ENCODE measurements around the gene CCDC74A. TPM values are rescaled to one million over a fixed set of nuclear protein-coding genes. Genes with fewer than 3 reads are reported as not detected.
A peak's percentile ranks its signal among the peaks of the same experiment; 100 is the strongest.
"Not testable (repeated sequence)": the region's sequence is repeated elsewhere in the genome, so short reads cannot be mapped to it uniquely, and the experiment has no call there.

CCDC74A gene
- total RNA-seq = 24.2 and 33.3 TPM in 2 replicates

DNA sequence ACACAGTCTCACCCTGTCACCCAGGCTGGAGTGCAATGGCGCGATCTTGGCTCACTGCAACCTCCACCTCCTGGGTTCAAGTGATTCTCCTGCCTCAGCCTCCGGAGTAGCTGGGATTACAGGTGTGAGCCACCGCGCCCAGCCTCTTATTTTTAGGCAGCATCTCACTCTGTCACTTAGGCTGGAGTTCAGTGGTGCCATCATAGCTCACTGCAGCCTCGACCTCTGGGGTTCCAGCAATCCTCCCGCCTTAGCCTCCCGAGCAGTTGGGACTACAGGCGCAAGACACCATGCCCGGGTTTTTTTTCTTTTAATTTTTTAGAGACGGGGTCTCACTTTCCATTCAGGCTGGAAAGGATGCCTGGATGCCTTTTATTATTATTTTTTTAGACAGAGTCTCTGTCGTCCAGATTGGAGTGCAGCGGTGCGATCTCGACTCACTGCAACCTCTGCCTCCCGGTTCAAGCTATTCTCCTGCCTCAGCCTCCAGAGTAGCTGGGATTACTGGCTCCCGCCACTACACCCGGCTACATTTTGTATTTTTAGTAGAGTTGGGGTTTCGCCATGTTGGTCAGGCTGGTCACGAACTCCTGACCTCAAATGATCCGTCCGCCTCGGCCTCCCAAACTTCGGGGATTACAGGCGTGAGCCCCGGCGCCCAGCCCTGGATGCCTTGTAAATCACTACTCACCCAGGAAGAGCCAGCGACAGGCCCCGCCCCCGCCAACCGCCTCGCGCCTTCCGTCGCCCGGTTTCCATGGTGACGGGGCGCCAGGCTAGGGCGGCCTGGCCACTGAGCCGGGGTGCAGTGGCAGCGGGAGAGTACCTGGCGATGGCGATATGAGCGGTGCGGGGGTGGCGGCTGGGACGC lies at the start of gene CCDC74A:
TSS of gene CCDC74A (plus strand) at position 758 of the 871 bp plus-strand sequence. CDS start at position 841, 83 bp downstream.
- peak within 1 kb of the TSS; percentile 38 for H3K4me3 ChIP-seq (ENCODE audit: low read depth, low read length)
- DNase-seq (ENCODE audit: low read depth); H3K27me3 ChIP-seq (ENCODE audit: control insufficient read depth, insufficient read depth, low read length); H3K36me3 ChIP-seq (ENCODE audit: control insufficient read depth, insufficient read depth, low read length): not testable (repeated sequence)

DNA sequence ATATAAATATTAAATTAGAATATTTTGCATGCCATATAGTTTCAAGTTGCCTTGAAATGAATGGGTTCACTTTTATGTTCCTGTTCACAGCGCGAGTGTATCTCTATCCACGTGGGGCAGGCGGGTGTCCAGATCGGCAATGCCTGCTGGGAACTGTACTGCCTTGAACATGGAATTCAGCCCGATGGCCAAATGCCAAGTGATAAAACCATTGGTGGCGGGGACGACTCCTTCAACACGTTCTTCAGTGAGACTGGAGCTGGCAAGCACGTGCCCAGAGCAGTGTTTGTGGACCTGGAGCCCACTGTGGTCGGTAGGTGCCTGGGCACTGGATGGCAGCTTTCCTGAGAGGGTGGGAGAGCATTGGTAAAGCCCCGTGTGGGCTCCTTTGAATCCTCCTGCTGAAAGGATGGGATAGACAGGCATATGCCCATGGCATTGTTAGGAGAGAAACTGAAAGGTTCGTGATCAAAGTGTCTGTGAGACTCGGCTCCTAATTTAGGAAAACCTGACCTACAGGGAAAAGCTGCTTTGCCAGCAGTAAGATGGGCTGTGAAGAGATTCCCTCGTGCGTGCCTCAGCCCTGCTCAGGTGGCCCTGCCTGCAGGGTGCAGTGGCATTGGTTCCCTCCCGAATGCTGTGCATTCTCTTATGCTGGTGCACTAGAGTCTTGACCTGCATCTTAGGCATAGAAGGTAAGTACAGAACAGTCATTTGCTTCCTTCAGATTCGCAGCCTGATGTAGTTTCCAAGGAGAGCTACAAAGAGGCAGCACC lies 49.4 kb upstream of the CCDC74A start:
- not testable (repeated sequence) for H3K36me3 ChIP-seq (ENCODE audit: control insufficient read depth, insufficient read depth, low read length); H3K27me3 ChIP-seq (ENCODE audit: control insufficient read depth, insufficient read depth, low read length); DNase-seq (ENCODE audit: low read depth); H3K4me3 ChIP-seq (ENCODE audit: low read depth, low read length)

DNA sequence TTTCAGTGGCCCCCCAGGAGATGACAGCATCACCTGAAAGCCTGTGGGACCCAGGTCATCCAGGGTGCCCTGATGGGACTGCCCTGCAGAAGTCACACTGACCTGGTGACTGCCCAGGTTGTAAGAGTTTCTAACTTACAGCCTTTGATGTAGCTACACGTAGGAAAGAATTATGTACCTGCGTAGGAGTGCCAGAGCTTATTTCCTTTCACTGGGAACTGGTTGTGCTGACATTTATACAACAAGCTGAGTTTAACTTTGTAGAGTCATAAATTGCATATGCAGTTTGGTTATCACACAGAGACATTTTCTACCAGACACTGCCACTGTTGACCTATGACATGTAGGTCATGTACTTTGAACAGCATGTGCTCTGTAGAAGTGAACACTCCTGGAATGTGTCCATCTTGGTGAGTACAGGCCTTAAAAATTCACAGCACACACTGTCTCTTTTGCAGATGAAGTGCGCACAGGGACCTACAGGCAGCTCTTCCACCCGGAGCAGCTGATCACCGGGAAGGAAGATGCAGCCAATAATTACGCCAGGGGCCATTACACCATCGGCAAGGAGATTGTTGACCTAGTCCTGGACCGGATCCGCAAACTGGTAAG lies 48.7 kb upstream of the CCDC74A start:
- H3K27me3 ChIP-seq (ENCODE audit: control insufficient read depth, insufficient read depth, low read length); H3K4me3 ChIP-seq (ENCODE audit: low read depth, low read length); H3K36me3 ChIP-seq (ENCODE audit: control insufficient read depth, insufficient read depth, low read length); DNase-seq (ENCODE audit: low read depth): not testable (repeated sequence)

DNA sequence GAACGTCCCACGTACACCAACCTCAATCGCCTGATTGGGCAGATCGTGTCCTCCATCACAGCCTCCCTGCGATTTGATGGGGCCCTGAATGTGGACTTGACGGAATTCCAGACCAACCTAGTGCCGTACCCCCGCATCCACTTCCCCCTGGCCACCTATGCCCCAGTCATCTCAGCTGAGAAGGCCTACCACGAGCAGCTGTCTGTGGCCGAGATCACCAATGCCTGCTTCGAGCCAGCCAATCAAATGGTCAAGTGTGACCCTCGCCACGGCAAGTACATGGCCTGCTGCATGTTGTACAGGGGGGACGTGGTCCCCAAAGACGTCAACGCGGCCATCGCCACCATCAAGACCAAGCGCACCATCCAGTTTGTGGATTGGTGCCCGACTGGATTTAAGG lies 47.3 kb upstream of the CCDC74A start:
- H3K27me3 ChIP-seq (ENCODE audit: control insufficient read depth, insufficient read depth, low read length); H3K4me3 ChIP-seq (ENCODE audit: low read depth, low read length); H3K36me3 ChIP-seq (ENCODE audit: control insufficient read depth, insufficient read depth, low read length); DNase-seq (ENCODE audit: low read depth): not testable (repeated sequence)

DNA sequence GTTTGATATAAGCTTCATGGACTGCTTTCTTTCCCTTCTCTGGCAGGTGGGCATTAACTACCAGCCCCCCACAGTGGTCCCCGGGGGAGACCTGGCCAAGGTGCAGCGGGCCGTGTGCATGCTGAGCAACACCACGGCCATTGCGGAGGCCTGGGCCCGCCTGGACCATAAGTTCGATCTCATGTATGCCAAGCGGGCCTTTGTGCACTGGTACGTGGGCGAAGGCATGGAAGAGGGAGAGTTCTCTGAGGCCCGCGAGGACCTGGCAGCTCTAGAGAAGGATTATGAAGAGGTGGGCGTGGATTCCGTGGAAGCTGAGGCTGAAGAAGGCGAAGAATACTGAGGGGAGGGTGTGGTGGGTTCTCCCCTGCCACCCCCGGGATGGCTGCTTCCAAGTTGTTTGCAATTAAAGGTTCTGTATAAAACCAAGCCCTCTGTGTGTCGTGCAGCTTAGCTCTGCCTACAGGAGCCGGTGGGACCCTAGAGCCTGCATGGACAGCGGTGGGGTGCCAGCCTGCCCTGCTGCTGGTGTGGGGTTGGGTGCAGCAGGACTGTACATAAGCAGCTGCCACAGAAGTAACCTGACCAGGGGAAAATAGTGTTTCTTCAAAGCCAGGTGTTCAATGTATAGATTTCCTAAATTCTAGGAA lies 45.1 kb upstream of the CCDC74A start:
- not testable (repeated sequence) for H3K36me3 ChIP-seq (ENCODE audit: control insufficient read depth, insufficient read depth, low read length); H3K27me3 ChIP-seq (ENCODE audit: control insufficient read depth, insufficient read depth, low read length); DNase-seq (ENCODE audit: low read depth); H3K4me3 ChIP-seq (ENCODE audit: low read depth, low read length)

DNA sequence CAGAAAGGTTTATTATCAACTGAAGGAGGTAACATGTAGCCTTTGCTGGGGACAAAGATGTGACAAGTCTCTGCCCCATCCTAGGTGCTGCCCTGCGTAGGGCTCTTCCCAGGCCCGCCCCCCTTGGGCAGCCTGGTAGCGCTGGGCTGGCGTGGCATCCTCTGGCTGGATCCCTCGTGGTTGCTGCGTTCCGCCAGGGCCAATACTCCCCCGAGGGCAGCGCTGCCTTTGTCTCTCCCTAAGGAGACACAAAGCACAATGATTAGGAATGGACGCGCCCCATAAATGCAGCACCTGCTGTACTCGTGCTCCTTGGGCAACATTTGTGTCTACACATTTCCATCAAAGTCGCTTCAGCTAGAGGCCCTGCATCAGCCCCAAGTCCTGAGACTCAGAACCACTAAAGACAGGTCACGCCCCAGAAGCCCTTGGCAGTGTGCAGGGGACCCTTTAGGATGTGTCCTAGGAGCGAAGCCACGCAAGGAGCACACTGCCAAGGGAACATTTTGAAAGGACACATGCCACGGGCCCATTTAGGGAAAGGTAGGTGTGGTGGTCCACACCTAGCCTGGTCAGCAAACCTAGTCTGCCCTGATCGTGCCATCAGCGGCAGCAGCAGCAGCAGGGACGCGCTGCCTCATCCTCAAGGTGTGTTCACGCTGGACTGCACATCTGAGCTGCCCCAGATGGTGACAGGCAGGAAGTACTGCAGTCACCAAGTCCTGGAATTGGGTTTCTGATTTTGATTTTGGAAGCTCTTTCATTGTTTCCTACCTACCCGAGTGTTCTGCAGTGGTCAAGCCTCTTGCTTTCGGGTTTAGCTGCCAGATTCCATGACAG lies 43.5 kb upstream of the CCDC74A start:
- H3K27me3 ChIP-seq (ENCODE audit: control insufficient read depth, insufficient read depth, low read length); DNase-seq (ENCODE audit: low read depth); H3K36me3 ChIP-seq (ENCODE audit: control insufficient read depth, insufficient read depth, low read length); H3K4me3 ChIP-seq (ENCODE audit: low read depth, low read length): not testable (repeated sequence)

DNA sequence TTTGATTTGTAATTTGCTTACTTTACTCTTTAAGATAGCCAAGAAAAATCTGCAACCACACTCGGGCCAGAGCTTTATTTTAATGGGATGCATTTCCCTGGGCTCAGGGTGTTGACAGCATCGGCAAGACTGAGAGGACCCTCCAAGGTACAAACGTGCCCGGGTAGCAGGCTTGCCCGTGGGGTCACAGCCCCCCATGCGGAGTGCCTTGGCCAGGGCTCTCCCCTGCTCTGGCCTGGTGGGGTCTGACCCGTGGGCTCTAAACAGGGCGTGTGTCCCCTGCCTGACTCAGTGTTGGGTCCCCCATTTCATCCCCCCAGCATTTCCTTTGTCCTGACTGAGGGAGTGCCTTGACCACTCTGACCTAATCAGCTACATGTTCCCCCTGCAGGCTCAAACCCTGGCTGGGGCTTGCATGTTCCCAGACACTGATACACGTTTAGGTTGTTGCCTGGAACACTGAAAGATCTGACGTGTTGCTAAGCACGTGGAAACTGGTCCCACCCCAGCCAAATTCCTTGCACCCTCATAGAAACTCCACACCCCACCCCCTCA lies 42.7 kb upstream of the CCDC74A start:
- not testable (repeated sequence) for H3K27me3 ChIP-seq (ENCODE audit: control insufficient read depth, insufficient read depth, low read length); H3K36me3 ChIP-seq (ENCODE audit: control insufficient read depth, insufficient read depth, low read length); DNase-seq (ENCODE audit: low read depth); H3K4me3 ChIP-seq (ENCODE audit: low read depth, low read length)

DNA sequence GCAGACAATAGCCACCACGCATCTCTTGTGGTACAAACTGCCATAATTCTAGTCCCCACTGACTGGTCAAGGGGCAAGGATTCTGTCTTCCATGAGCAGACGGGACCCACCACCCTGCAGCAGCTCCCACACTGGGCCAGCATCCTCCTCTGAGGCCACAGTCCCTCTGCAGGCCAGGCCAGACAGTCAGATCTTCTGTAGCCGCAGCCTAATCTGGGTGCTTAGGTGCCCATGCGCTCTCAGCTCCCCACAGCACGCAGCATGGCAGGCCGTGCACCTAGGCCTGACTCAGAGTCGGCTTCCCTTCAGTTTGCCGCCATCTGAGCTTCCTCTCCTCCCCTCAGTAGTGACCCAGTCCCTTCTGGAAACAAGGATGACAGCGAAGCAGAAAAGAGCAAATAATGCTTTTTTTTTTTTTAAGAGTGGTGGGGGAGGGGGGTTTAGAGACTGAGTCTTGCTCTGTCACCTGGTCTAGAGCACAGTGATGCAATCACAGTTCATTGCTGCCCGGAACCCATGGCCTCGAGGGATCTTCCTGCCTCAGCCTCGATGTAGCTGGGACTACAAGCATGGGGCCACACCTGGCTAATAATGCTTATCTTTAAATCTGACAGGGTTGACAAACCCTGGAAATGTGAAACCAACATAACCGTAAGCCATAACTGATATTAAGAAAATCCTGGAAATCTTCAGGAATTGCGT lies 41.3 kb upstream of the CCDC74A start:
- DNase-seq (ENCODE audit: low read depth); H3K27me3 ChIP-seq (ENCODE audit: control insufficient read depth, insufficient read depth, low read length); H3K4me3 ChIP-seq (ENCODE audit: low read depth, low read length); H3K36me3 ChIP-seq (ENCODE audit: control insufficient read depth, insufficient read depth, low read length): not testable (repeated sequence)
